Non-pigmented ciliary epithelial cell (primary cell): ENCODE data around the gene SMC5.
"Not testable (repeated sequence)": the region's sequence is repeated elsewhere in the genome, so short reads cannot be mapped to it uniquely, and the experiment has no call there.

ENCODE experiments used
- DNase-seq: peaks from one replicate; pipeline ENCODE4 v3.0.0-alpha.2; 2010; ENCODE audit warnings: low read depth

Gene SMC5

DNA sequence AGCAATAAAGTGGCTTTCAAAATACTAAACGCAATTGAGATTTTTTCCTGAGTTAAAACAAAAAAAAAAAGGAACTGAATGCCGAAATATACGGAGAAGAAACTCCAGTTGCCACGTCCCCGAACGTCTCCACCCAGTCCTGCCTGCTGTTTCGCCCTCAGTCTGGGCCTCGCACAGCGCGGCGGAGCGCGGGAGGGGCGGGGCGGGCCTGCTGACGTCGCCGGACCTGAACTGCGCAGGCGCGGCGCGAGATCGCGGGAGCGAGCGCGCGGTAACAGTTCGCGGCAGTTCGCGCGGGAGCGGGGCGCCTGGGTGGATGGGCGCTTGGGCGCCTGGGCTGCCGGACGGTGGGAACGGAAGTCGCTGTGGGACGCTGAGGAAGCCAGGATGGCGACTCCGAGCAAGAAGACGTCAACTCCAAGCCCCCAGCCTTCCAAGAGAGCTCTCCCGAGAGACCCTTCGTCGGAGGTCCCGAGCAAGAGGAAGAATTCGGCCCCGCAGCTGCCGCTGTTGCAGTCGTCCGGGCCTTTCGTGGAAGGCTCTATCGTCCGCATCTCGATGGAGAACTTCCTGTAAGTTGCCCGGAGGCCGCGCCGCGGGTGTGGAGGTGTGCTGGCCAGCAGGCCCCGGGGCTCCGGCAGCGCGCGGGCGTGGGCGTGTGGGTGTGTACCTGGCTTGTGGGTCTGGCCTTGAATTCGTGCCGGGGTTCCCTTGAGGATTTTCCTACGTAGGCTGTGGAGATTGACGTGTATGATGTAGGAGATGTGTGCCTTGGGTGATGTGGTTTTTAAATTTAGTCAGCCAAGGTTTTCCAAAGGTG is at the start of gene SMC5:
Gene SMC5 (plus strand): TSS at position 287 of the 820 bp plus-strand sequence. CDS start 101 bp downstream, at position 388.
- DNase-seq = peak; percentile 52

DNA sequence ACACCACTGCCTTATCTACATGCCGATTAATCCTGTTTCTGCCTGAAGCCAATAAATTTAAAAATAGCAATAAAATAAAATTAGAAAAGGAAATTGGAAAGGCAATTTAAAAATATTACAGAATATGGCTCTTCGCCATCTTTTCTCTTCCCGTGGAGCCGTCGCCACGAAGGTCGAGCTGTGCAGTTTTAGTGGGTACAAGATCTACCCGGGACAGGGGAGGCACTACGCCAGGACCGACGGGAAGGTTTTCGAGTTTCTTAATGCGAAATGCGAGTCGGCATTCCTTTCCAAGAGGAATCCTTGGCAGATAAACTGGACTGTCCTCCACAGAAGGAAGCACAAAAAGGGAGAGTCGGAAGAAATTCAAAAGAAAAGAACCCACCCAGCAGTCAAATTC is 41.7 kb upstream of the SMC5 start:
- no peak for DNase-seq

DNA sequence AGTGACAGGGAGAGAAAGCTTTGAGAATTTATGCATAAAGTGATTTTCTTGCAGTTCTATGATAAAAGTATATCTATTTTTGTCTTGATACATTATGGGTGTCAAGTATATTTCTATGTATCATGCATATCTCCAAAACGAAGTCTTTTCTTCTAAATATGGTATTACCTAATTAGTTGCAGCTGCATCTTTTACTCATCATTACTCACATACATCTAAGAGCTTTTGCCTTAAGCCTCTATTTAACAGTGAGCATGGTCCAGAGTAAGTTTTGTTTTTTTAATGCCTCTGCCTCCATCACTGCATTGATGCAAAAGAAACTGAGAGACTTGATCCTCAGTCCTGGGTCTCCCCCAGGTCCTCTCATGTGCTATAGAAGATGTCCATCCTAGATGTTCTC is 40.0 kb upstream of the SMC5 start:
- no peak for DNase-seq

DNA sequence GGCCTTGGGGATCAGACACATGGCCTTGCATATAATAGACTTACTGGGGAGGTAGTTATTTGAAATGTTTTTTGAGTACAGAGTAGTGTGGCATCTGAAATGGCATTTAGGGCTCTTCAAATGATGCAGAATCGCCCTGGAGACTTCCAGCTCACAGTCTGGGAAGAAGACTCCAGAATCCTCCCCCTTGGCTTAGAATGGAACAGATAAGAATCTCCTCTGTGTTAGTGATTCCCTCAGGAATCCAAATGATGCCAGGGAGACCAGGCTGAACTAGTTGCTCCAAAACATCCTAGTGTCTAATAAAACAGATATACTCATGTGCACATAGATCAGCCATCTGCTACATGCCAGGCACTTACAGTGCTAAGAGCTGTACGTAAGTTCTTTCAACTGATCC is 38.6 kb upstream of the SMC5 start:
- no peak for DNase-seq

DNA sequence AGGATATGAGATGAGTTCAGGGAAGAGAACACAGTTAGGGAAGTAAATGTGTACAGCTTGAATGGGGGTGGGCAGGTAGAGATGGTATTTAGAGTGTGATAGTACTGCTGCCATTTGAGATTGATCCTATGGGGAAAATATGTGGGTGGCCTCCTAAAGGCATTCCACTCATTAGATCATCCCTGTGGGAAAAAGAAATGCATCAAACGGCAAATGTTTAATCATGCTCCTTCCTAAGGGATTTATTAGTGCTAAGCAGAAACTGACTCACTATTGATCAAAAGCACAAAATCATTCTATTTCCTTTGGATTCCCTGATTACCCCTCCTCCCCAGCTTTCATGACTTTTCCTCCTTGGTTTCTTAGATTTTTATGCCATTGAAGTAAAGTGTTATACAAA is 36.4 kb upstream of the SMC5 start:
- no peak for DNase-seq

DNA sequence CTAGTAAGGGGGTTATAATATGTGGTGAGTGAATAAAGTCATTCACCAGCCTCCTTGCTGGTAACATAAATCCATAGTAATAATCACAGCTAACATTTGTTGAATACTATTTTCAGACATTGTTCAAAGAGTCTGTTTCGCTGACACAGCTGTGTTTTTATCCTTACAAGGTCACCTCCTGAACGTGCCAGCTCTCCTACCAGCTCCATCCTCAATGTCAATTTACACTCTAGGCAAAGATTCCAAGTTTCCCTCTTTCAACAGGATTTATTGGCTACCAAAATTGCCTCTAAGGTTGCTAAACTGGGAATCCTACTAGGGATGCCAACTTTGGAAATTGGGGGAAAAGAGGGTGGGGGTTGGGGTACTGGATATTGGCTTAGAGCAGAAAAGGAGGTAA is 30.7 kb upstream of the SMC5 start:
- DNase-seq = no peak

DNA sequence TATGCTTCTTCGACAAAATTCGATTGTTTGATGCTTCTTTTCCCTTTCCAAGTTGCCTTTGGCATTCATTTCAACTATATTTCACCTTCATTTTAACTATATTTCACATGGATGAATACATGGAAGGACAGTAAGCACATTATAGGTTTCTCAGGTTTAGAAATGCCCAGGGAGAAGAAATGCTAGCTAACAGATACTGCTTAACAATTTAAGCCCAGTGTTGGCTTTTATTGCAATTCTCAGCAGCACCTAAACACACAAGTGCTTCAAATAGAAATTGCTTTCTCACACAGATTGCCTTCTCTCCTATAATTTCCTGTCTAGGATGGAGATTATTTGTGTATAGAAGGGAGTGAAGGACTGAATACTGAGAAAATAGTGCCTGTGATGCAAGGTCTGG is 30.2 kb upstream of the SMC5 start:
- no peak for DNase-seq

DNA sequence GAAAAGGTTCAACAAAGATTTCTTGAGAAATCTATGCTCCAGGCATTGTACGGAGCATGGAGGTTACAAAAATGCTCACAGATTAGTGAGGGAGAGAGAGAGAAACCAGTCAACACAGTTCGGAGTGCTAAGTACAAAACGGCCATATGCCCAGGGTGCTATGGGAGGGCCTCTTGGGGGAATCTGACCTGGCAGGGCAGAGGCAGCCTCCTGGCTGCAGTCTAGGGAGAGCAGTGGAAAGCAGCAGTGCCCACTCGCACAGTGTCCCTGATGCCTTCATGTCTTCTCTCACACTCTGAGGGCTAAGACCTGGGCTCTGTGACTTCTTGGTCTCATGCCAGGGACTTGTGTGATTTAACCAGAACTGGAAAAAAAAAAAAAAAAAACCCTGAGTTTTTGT is 29.8 kb upstream of the SMC5 start:
- DNase-seq = no peak

DNA sequence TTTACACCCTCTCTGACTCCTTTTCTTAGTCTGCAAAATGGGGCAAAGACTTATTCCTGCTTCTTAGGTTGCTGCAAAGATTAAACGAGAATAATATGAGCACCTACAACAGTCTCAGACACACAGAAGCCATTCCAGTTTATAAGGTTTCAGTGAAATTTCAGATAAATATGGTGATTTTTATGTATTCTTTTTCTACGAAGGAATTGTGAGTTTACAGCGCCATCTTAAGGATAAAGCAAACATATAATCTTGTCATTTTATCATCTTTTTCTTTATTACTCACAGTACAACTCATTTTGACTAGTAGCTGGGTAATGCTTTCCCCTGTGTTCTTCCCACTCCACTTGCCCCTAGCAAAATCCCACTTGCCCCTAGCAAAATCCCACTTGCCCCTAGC is 29.2 kb upstream of the SMC5 start:
- DNase-seq = no peak

DNA sequence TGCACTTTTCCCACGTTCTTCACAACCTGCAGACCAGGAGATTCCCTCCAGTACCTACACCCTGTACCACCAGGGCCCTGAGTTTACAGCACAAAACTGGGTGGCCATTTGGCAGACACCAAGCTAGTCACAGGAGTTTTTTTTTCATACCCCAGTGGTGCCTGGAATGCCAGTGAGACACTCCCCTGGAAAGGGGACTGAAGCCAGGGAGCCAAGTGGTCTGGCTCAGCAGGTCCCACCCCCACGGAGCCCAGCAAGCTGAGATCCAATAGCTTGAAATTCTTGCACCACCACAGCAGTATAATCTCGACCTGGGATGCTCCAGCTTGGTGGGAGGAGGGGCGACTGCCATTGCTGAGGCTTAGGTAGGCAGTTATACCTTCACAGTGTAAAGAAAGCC is 26.3 kb upstream of the SMC5 start:
- no peak for DNase-seq

DNA sequence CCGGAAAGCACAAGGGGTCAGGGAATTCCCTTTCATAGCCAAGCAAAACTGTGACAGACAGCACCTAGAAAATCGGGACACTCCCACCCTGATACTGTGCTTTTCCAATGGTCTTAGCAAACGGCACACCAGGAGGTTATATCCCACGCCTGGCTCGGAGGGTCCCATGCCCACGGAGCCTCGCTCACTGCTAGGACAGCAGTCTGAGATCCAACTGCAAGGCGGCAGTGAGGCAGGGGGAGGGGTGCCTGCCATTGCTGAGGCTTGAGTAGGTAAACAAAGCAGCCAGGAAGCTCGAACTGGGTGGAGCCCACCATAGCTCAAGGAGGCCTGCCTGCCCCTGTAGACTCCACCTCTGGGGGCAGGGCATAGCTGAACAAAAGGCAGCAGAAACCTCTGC is 24.6 kb upstream of the SMC5 start:
- not testable (repeated sequence) for DNase-seq

DNA sequence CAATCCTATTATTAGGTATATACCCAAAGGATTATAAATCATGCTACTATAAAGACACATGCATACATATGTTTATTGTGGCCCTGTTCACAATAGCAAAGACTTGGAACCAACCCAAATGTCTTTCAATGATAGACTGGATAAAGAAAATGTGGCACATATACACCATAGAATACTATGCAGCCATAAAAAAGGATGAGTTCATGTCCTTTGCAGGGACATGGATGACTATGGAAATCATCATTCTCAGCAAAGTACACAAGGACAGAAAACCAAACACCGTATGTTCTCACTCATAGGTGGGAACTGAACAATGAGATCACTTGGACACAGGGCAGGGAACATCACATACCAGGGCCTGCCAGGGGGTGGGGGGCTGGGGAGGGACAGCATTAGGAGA is 12.8 kb upstream of the SMC5 start:
- DNase-seq = not testable (repeated sequence)

DNA sequence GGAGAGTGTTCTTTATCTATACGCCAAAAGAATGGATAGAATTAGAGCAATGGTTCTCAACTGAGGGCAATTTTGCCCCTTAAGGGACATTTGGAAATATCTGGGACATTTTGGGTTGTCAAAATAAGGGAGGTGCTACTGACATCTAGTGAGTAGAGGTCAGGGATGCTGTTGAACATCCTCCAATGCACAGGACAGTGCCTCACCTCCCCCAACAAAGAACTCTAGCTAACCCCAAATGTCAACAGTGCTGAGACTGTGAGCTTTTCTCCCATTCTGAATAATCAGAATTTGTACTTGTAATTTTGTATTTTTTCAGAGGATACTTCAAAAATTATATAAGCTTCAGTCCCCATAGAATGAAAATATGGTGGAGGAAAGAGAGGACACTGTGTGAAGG is 8.6 kb upstream of the SMC5 start:
- DNase-seq = no peak

DNA sequence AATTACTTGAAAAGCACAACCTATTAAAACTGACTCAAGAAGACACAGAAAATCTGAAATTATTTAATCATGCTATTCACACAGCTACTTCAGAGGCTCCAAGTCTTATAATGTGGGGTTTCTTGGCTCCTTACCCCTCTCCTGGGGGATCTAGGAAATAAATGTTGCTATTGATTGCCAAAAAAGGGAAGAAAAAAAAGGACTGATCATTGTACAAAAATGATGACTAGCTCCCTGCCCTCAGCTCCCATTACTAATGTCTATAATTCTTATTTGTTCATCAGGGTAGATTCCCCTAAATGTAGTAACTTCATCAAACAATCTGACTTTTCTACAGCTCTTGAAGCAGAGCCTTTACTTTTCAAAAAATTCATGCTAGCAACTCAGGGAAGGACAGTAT is 3.3 kb upstream of the SMC5 start:
- DNase-seq = no peak

DNA sequence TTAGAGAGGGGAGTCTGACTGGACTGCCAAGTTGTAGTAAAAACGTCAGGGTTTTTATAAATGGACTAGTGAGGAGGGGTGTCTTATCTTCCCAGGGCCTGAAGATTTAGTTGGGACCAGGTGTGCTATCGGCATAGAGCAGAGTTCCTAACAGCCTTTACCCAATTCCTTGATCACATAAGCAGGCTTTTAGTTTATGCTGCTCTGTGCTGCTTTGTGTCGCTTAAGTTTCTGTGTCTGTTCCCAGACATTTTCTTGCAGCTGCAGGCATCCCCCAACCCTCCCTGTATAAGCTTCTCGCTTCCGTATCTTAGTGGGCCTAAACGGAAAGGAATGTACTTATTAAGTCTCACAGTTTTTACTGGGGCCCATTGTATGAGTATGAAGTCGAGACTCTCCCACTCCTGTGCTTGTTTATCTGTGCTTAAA is 2.6 kb upstream of the SMC5 start:
- no peak for DNase-seq

DNA sequence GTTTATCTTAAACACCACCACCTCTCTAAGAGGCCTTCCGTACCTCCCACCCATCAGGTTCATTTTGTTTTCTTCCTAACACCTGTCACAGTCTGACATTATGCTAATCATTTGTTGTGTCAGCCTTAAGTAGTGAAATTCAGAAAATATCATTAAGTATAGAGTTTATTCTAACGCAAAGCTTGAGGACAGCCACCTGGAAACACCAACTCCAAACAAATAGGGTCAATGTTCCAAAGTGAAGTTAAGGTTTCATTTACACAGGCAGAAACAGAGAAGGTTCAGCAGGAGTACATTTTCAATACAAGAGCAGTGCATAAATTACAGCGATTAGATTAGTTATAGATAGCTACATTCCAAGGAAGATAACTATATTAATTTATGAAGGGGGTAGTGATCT is 1.3 kb upstream of the SMC5 start:
- no peak for DNase-seq

DNA sequence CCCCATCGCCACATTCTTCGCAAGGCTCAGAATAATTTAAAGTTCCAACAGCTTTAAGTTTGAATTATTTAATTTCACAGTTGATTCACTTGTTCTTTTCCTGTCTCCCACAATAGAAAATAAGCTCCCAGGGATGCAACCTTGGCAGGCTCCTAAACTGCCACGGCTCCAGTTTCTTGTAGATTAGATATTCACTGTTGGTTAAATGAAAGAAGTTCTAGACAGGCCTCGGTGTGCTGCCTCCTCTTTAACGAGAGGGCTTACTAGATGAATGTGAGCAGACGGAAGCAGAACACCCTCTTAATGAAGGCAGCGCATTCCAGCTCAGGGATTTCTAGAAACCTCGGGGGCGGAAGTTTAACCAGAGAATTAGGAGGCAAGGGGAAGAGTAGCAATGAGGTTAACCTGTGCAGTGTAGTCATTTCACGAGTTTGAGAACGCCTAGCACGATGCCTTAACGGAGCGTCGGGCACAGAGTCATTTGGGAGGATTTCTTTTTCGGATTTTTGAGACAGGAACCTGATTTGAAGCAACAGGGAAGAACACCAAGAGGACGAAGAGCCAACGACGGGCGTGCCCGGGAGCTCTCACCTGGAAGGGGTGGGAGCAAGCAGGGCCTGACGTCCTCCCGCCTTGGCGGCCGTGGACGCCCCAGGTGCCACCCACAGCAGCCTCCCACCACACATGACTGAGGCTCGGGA is 637 bp upstream of the SMC5 start:
- DNase-seq = no peak

DNA sequence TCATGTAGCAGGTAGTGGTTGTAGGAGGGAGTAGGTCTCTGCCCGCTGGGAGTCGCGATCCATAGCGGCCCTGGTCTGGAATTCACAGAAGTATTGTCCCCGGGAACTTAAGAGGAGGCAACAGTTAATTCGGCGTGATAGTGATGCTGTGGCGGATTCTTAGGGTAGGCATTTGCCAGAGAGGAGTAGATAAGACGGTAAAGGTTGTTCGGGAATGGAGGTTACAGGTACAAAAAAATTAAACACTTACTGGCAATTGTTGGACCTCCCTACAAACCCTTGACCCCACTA is 679 bp downstream of the SMC5 start:
- DNase-seq = no peak

DNA sequence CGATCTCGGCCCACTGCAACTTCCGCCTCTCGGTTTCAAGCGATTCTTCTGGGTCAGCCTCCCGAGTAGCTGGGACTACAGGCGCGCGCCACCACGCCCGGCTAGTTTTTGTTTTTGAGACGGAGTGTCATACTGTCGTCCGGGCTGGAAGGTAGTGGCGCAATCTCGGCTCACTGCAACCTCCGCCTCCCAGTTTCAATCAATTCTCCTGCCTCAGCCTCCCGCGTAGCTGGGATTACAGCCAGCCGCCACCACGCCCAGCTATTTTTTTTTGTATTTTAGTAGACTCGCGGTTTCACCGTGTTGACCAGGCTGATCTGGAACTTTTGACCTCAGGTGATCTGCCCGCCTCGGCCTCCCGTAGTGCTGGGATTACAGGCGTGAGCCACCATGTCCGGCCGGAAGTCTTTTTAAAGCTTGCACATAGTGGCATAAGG is 1.2 kb downstream of the SMC5 start:
- DNase-seq = no peak

DNA sequence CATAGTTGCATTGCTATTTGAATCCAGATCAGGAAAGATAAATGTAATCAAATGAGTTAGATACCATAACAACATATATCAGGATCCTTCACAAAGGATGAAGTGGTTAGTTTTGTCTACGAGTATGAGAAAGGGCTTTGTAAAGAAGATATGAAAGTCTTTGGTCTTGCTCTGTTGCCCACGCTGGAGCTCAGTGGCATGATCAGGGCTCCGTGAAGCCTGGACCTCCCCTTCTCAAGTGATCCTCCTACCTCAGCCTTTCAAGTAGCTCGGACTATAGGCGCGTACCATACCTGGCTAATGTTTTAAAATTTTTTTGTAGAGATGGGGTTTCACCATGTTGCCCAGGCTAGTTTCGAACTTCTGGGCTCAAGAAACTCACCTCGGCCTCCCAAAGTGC is 1.8 kb downstream of the SMC5 start:
- no peak for DNase-seq

DNA sequence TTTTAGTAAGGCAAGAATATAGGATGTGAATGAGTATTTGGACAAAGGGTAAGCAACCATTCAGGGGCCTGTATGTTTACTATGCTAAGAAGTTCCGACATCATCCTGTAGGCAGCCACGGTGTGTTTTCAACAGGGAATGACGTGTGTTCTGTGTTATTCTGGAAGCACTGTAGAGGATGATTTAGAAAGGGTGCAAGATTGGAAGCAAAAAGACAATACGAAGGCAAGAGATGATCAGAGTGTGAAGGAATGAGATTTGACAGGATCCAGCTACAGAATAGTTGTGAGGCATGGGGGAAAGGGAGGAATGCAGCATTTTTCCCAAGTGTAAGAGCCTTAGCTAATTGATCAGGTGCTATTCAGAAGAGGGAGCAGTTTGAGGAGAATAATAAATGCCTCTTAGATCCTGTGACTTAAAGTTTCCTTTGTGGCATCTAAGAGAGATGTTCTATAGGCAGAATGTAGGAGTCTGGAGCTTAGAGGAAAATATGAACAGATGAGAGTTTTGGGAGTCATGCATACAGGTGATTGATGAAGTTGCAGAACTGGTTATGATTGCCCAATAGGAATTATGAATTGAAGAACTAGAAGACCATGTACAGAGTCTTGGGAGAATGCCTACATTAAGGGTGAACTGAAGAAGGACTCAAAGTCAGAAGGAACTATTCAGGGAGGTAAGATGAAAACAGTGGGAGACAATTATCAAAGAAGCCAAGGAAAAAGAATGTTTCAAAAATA is 2.5 kb downstream of the SMC5 start:
- no peak for DNase-seq

DNA sequence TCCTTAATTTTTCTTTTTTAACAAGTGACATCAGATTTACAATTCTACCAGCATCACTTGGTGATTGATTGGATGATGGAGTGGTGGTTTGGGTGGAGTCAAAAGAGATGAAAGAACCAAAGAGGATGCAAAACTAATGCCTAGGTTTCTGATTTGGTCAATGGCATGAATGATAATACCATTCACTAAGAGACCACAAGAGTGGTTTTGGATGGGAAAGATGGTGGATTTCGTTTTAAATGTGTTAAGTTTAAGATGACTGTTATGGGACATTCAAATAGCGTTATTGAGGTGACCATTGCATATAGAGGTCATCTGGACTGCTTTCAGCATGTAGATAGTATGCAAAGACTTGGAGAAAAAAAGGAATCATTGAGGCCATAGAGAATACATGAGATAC is 3.6 kb downstream of the SMC5 start:
- no peak for DNase-seq

DNA sequence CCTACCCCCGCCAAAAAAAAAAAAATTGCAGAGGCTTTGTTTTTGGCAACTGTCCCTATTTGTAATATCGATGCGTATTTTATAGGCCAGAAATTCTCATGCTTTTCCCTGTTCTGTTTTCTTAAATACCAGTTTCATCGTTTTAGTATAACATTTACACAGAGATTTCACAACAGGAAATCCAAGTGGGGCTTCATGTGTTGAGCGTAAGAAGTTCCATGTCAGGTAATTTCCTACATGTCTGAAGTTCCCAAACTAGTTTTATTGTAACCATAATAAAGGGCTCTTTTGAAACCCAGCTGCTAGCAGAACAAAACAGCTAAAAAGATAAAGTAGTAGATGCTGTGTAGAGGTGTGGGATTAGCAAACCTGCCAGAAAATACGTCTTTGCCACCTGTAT is 4.2 kb downstream of the SMC5 start:
- no peak for DNase-seq
